Activated CD8-positive, alpha-beta memory T cell treated with anti-CD3 and anti-CD28 coated beads, Interleukin-2, amount 10 ng/mL, durations not matched to agents 7 days and 5 days (primary cell): ENCODE data around the gene DCAF8L2. TPM values are rescaled to one million over a fixed set of nuclear protein-coding genes. Genes with fewer than 3 reads are reported as not detected.
"Not testable (repeated sequence)": the region's sequence is repeated elsewhere in the genome, so short reads cannot be mapped to it uniquely, and the experiment has no call there.

Experiments used
- ATAC-seq: fragments of 150-1000 bp; cut with Tn5 transposase; one replicate; pipeline ENCODE4 v1.10.0; 2021; ENCODE audit warnings: moderate library complexity
- CTCF ChIA-PET: fragments of 350-600 bp; sonication (Branson Sonifier 250); formaldehyde crosslinking; loops from one replicate; lab custom pipeline; 2021; ENCODE audit warnings: antibody characterized with exemption; lab: Charles Lee
- DNase-seq: peaks from one replicate; pipeline ENCODE4 v3.0.0-alpha.2; 2020
- H3K27ac Mint-ChIP-seq: one replicate; pipeline ENCODE4 v1.8.0; 2021; ENCODE audit warnings: mild to moderate bottlenecking, mixed read lengths
- H3K27me3 Mint-ChIP-seq: one replicate; pipeline ENCODE4 v1.8.0; 2021; ENCODE audit warnings: mixed read lengths
- H3K36me3 Mint-ChIP-seq: one replicate; pipeline ENCODE4 v1.8.0; 2021; ENCODE audit warnings: mild to moderate bottlenecking, mixed read lengths
- H3K4me1 Mint-ChIP-seq: one replicate; pipeline ENCODE4 v1.8.0; 2021; ENCODE audit warnings: mixed read lengths
- H3K4me3 Mint-ChIP-seq: one replicate; pipeline ENCODE4 v1.8.0; 2021; ENCODE audit warnings: mild to moderate bottlenecking, moderate library complexity, mixed read lengths
- H3K9me3 Mint-ChIP-seq: one replicate; pipeline ENCODE4 v1.8.0; 2022; ENCODE audit warnings: low read depth, mixed read lengths
- total RNA-seq, 2 experiments: library from RNA; stranded (reverse); gene quantifications; one replicate each; pipeline ENCODE4 v1.2.3, GENCODE V29; 2021

The DCAF8L2 gene
- total RNA-seq, 2 experiments from 2014 or later: not detected

DNA sequence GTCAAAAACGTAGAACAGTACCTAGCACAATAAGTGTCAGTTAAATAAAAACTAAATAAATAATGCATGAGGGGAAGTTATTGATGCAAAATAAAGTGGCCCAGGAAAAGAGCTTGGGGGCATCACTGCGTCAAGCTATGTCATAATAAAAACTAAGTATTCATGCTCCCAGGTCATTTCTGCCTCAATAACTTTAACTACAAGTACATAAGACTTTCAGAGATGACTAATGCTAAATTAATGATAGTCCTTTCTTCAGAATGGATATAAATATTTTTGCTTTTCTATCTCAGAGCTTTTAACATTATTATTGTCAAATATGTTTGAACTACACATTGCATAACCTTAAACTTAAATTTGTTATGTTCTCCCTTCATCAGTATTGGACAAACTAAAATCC is 125.5 kb downstream of the DCAF8L2 start:
- Mint-ChIP-seq H3K27me3 (no peaks in the 10 kb centered on the region), H3K4me3 (no peak overlapping the region), H3K4me1 (no peaks in the 10 kb centered on the region), H3K36me3 (no peaks in the 10 kb centered on the region), H3K27ac (no peak overlapping the region), H3K9me3 (no peaks in the 10 kb centered on the region)
- ATAC-seq (no peak), DNase-seq (no peak)
- CTCF ChIA-PET: no interaction called here

DNA sequence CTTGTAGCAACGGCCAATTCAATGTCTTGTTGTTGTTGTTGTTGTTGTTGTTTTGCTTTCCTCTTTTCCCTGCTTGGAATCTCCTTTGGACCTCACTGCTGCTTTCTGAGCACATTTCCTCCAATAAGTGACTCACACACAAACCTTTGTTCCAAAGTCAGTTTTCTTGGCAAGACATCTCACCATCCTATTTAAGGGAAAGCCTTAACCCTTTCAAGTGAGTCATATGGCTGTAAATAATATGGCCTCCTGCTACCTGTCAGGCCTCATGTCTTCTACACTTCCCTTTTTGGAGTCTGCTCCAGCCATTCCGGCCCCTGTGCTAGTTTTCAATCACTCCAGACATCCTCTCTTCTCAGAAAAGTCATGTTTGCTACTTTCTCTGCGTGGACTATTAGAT is 138.1 kb downstream of the DCAF8L2 start:
- DNase-seq (no peak), ATAC-seq (no peak)
- H3K4me1 Mint-ChIP-seq: no peaks in the 10 kb centered on the region
- no peaks in the 10 kb centered on the region for H3K27me3 Mint-ChIP-seq
- H3K27ac Mint-ChIP-seq: no peak overlapping the region
- CTCF ChIA-PET: no interaction called here
- no peak overlapping the region for H3K4me3 Mint-ChIP-seq
- no peaks in the 10 kb centered on the region for H3K9me3 Mint-ChIP-seq
- H3K36me3 Mint-ChIP-seq: no peaks in the 10 kb centered on the region

- Mint-ChIP-seq H3K4me1 (no peaks in the 10 kb centered on the region), H3K27ac (no peak overlapping the region), H3K4me3 (no peak overlapping the region), H3K9me3 (no peaks in the 10 kb centered on the region), H3K36me3 (no peaks in the 10 kb centered on the region), H3K27me3 (no peaks in the 10 kb centered on the region)
- no peak for ATAC-seq
- CTCF ChIA-PET: no interaction called here
- DNase-seq: no peak
Measured at GRCh38 chrX:27731962-27732361, 141.8 kb downstream of the DCAF8L2 start.

GRCh38 chrX:27735914-27736313 is 145.8 kb downstream of the DCAF8L2 start:
- Mint-ChIP-seq H3K36me3 (no peaks in the 10 kb centered on the region), H3K27me3 (no peaks in the 10 kb centered on the region), H3K4me3 (no peak overlapping the region), H3K4me1 (no peaks in the 10 kb centered on the region), H3K9me3 (no peaks in the 10 kb centered on the region), H3K27ac (no peak overlapping the region)
- DNase-seq (no peak), ATAC-seq (no peak)
- CTCF ChIA-PET: no interaction called here

DNA sequence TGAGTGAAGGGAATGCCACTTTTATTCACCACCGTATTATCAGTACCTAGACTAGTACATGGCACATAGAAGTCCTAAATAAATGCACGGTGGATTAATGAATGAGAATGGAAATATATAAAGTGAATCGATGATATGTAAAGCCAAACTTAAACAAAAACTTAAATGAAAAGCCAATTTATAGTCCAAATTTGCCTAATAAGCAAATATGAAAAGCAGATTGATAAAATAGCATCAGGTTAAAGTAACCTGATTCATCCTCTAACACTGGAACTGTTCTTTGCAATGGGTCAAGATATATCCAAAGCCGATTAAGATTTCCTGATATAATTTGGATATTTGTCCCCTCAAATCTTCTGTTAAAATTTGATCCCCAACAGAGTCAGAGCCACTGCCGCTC is 150.8 kb downstream of the DCAF8L2 start:
- no peaks in the 10 kb centered on the region for H3K36me3 Mint-ChIP-seq
- H3K9me3 Mint-ChIP-seq: no peaks in the 10 kb centered on the region
- no peak for ATAC-seq
- no peak for DNase-seq
- no peak overlapping the region for H3K27ac Mint-ChIP-seq
- CTCF ChIA-PET: no interaction called here
- H3K4me1 Mint-ChIP-seq: no peaks in the 10 kb centered on the region
- H3K27me3 Mint-ChIP-seq: no peaks in the 10 kb centered on the region
- H3K4me3 Mint-ChIP-seq: no peak overlapping the region

DNA sequence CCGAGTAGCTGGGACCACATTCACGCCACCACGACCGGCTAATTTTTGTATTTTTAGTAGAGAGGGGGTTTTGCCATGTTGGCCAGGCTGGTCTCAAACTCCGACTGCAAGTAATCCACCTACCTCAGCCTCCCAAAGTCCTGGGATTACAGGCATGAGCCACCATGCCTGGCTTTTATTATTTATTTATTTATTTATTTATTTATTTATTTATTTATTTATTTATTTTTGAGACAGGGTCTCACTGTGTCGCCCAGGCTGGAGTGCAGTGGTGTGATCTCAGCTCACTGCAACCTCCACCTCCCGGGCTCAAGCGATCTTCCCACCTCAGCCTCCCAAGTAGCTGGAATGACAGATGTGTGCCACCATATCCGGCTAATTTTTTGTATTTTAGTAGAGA is 153.4 kb downstream of the DCAF8L2 start:
- H3K9me3 Mint-ChIP-seq, H3K27me3 Mint-ChIP-seq, ATAC-seq, DNase-seq, H3K36me3 Mint-ChIP-seq, H3K4me3 Mint-ChIP-seq, H3K27ac Mint-ChIP-seq, H3K4me1 Mint-ChIP-seq, CTCF ChIA-PET: not testable (repeated sequence)

DNA sequence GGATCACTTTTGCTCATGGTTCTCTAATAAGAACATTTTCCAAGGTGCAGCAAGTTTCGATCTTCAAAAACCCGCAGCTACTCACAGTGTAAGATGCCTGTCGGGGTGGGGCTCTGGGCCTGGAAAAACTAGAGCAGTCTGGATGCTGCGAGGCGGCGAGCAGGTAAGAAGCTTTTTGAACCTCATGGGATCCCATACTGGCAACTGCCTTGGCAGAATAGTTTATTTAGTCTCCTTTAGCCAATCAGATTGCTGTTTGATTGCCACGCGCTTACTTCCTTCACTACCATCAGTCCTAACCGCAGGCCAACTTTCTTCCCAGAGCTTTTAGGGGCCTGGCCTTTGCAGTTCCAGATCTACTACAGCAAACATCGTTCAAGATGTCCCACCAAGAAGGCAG is 156.4 kb downstream of the DCAF8L2 start:
- Mint-ChIP-seq H3K9me3 (no peaks in the 10 kb centered on the region), H3K4me1 (no peaks in the 10 kb centered on the region), H3K4me3 (no peak overlapping the region), H3K27me3 (no peaks in the 10 kb centered on the region), H3K27ac (no peak overlapping the region), H3K36me3 (no peaks in the 10 kb centered on the region)
- ATAC-seq: no peak
- DNase-seq: no peak
- CTCF ChIA-PET: no interaction called here

DNA sequence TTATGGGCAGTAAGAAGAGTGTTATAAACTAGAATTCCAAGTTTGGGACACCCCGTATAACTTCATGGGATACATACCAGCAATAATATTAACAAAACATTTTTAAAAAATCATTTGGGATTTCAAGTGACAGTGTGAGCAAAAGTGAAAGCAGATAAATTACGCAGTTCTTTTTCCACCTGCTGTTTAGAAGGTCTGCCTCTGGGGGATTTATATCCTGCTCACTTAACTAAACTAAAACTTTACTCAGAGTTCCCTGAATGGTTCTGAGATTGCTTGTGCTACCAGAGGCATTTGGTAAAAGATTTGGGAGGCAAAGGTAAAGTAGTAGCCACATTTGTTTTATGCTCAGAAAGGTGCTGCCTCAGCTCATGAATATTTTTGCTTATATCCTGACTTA is 160.2 kb downstream of the DCAF8L2 start:
- DNase-seq, ATAC-seq, H3K4me1 Mint-ChIP-seq, H3K27me3 Mint-ChIP-seq, H3K9me3 Mint-ChIP-seq, H3K36me3 Mint-ChIP-seq, H3K4me3 Mint-ChIP-seq, H3K27ac Mint-ChIP-seq, CTCF ChIA-PET: not testable (repeated sequence)

GRCh38 chrX:27751976-27752375 is 161.8 kb downstream of the DCAF8L2 start:
- H3K27me3 Mint-ChIP-seq: no peaks in the 10 kb centered on the region
- H3K4me1 Mint-ChIP-seq: no peaks in the 10 kb centered on the region
- H3K9me3 Mint-ChIP-seq: peaks cover 8% of the 10 kb centered on the region
- no peak overlapping the region for H3K4me3 Mint-ChIP-seq
- ATAC-seq (no peak), DNase-seq (no peak)
- no peak overlapping the region for H3K27ac Mint-ChIP-seq
- no peaks in the 10 kb centered on the region for H3K36me3 Mint-ChIP-seq
- CTCF ChIA-PET: no interaction called here

DNA sequence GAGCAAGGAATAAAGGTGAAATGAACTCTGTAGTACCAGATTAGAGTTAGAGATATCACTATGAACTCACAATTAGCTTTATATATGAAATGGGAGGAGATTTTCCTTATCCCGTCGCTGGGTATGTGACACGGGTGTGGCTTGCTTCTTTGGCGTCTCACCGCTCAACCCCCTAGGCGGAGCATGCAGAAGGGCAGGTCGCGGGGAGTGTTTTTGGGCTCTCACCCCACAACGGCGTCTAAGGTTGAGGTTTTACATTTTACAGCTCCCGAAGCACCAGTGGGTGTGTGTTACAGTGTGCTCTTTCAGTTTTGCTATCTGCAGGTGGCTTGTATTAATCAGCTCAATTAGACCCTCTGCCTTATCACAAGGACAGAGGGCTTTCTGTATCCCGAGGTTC is 175.6 kb downstream of the DCAF8L2 start:
- CTCF ChIA-PET: no interaction called here
- no peak for DNase-seq
- H3K4me3 Mint-ChIP-seq: no peak overlapping the region
- H3K27me3 Mint-ChIP-seq: no peaks in the 10 kb centered on the region
- H3K36me3 Mint-ChIP-seq: no peaks in the 10 kb centered on the region
- H3K9me3 Mint-ChIP-seq: peaks cover 2% of the 10 kb centered on the region
- ATAC-seq: no peak
- H3K4me1 Mint-ChIP-seq: no peaks in the 10 kb centered on the region
- no peak overlapping the region for H3K27ac Mint-ChIP-seq

DNA sequence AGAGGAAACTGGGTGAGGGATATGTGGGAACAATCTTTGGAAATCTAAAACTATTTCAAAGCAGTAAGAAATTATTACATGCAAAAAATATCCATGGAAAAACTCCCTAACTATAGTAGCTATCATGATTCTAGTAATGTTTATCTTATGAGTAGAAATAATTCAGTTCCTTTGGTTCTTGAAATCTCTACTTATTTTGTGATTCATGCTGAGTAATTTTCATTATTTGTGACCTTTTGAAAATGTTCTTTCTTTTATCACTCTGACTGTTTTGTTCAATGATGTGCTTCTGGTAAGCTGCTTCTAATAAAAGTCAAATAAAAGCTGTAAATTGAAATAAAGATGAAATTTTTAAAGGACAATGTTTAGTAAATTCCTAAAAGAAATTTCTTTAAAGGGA is 177.2 kb downstream of the DCAF8L2 start:
- peaks cover 2% of the 10 kb centered on the region for H3K9me3 Mint-ChIP-seq
- ATAC-seq (no peak), DNase-seq (no peak)
- CTCF ChIA-PET: no interaction called here
- H3K27me3 Mint-ChIP-seq: no peaks in the 10 kb centered on the region
- H3K4me3 Mint-ChIP-seq: no peak overlapping the region
- no peak overlapping the region for H3K27ac Mint-ChIP-seq
- no peaks in the 10 kb centered on the region for H3K4me1 Mint-ChIP-seq
- H3K36me3 Mint-ChIP-seq: no peaks in the 10 kb centered on the region

- no peak overlapping the region for H3K4me3 Mint-ChIP-seq
- CTCF ChIA-PET: no interaction called here
- H3K9me3 Mint-ChIP-seq: no peaks in the 10 kb centered on the region
- no peaks in the 10 kb centered on the region for H3K4me1 Mint-ChIP-seq
- ATAC-seq (no peak), DNase-seq (no peak)
- no peaks in the 10 kb centered on the region for H3K27me3 Mint-ChIP-seq
- no peak overlapping the region for H3K27ac Mint-ChIP-seq
- no peaks in the 10 kb centered on the region for H3K36me3 Mint-ChIP-seq
Measured at GRCh38 chrX:27775984-27776383, 185.8 kb downstream of the DCAF8L2 start.

DNA sequence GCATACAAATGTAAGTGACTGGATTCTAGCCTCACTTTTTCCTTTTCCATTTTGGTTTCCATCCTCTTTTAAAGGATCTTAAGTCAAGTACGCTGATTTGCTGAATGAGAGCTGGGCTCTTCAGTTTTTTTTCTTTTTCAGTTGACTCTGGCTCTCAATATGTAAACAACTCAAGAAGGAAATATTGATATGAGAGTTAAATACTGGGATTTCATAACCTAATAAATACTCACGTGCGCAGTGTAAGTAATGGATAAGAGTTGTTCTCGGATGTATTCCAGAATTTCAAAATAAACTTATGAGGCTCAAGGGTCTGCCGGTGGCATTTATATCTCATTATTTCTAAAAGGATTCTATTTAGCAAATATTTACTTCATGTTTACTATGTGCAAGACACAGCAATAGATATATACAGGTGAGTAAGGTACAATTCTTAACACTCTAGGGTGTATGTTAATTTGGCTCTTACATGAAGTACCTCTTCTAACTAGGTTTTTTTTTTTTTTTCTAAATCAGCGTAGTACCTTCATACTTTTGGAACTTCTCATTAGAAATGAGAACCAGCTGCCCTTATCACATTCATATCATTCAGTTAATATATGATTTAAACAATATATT is 206.6 kb downstream of the DCAF8L2 start:
- Mint-ChIP-seq H3K27ac (no peak overlapping the region), H3K27me3 (no peaks in the 10 kb centered on the region), H3K4me1 (no peaks in the 10 kb centered on the region), H3K9me3 (no peaks in the 10 kb centered on the region), H3K36me3 (no peaks in the 10 kb centered on the region), H3K4me3 (no peak overlapping the region)
- no peak for ATAC-seq
- CTCF ChIA-PET: no interaction called here
- DNase-seq: no peak

- DNase-seq (no peak), ATAC-seq (no peak)
- no peak overlapping the region for H3K27ac Mint-ChIP-seq
- no peak overlapping the region for H3K4me3 Mint-ChIP-seq
- no peaks in the 10 kb centered on the region for H3K9me3 Mint-ChIP-seq
- H3K36me3 Mint-ChIP-seq: no peaks in the 10 kb centered on the region
- no peaks in the 10 kb centered on the region for H3K4me1 Mint-ChIP-seq
- CTCF ChIA-PET: no interaction called here
- no peaks in the 10 kb centered on the region for H3K27me3 Mint-ChIP-seq
Measured at GRCh38 chrX:27797575-27797974, 207.4 kb downstream of the DCAF8L2 start.
